H9 (cell line): ENCODE data around the gene ACSF3. TPM values are rescaled to one million over a fixed set of nuclear protein-coding genes. Genes with fewer than 3 reads are reported as not detected.
"Not testable (repeated sequence)": the region's sequence is repeated elsewhere in the genome, so short reads cannot be mapped to it uniquely, and the experiment has no call there.

Source experiments
- DNase-seq: peaks from one replicate; pipeline ENCODE4 v3.0.0-alpha.2; 2017
- H2AFZ ChIP-seq: one replicate; pipeline ENCODE4 v1.6.1; 2013; ENCODE audit warnings: mild to moderate bottlenecking, low read length, control low read depth, moderate library complexity
- H2AK5ac ChIP-seq: 2 replicates; pipeline ENCODE4 v1.6.1; 2013; ENCODE audit warnings: low read length, control low read depth, mixed read lengths; ENCODE audit not compliant: insufficient read length
- H2BK120ac ChIP-seq: one replicate; pipeline ENCODE4 v1.6.1; 2013; ENCODE audit warnings: low read depth, mild to moderate bottlenecking, low read length, control low read depth, inconsistent platforms; ENCODE audit not compliant: poor library complexity, severe bottlenecking
- H2BK12ac ChIP-seq: 2 replicates; pipeline ENCODE4 v1.6.1; 2013; ENCODE audit warnings: low read length, control low read depth, mixed read lengths, low read depth; ENCODE audit not compliant: insufficient read length
- H2BK15ac ChIP-seq: 2 replicates; pipeline ENCODE4 v1.6.1; 2013; ENCODE audit warnings: low read depth, low read length, control low read depth
- H2BK20ac ChIP-seq: one replicate; pipeline ENCODE4 v1.6.1; 2013; ENCODE audit warnings: low read depth, mild to moderate bottlenecking, low read length, control low read depth, inconsistent platforms; ENCODE audit not compliant: poor library complexity, severe bottlenecking
- H2BK5ac ChIP-seq: 2 replicates; pipeline ENCODE4 v1.6.1; 2013; ENCODE audit warnings: low read length, control low read depth, mixed read lengths; ENCODE audit not compliant: insufficient read length
- H3K14ac ChIP-seq: 2 replicates; pipeline ENCODE4 v1.6.1; 2013; ENCODE audit warnings: low read length, control low read depth; ENCODE audit not compliant: insufficient read depth
- H3K18ac ChIP-seq: 2 replicates; pipeline ENCODE4 v1.6.1; 2013; ENCODE audit warnings: low read depth, mild to moderate bottlenecking, mixed read lengths, low read length, control low read depth; ENCODE audit not compliant: insufficient read length
- H3K23ac ChIP-seq: 2 replicates; pipeline ENCODE4 v1.6.1; 2013; ENCODE audit warnings: low read length, control low read depth, mixed read lengths, low read depth; ENCODE audit not compliant: insufficient read length
- H3K23me2 ChIP-seq: 2 replicates; pipeline ENCODE4 v1.6.1; 2013; ENCODE audit warnings: low read depth, mild to moderate bottlenecking, mixed read lengths, low read length, control low read depth; ENCODE audit not compliant: insufficient read length, poor library complexity, severe bottlenecking
- H3K27ac ChIP-seq: 2 replicates; pipeline ENCODE4 v1.5.1; 2013; ENCODE audit warnings: low read length, control low read depth, mixed read lengths, low read depth; ENCODE audit not compliant: insufficient read length
- H3K27me3 ChIP-seq: 2 replicates; pipeline ENCODE4 v1.6.1; 2013; ENCODE audit warnings: low read length, control low read depth, inconsistent platforms; ENCODE audit not compliant: insufficient read depth
- H3K4ac ChIP-seq: 2 replicates; pipeline ENCODE4 v1.6.1; 2013; ENCODE audit warnings: low read depth, mild to moderate bottlenecking, control low read depth, inconsistent platforms, low read length, moderate library complexity
- H3K4me1 ChIP-seq: 2 replicates; pipeline ENCODE4 v1.6.1; 2013; ENCODE audit warnings: low read length, control low read depth, inconsistent platforms; ENCODE audit not compliant: insufficient read depth
- H3K4me2 ChIP-seq: 2 replicates; pipeline ENCODE4 v1.6.1; 2013; ENCODE audit warnings: low read length, control low read depth, mixed read lengths; ENCODE audit not compliant: insufficient read length, insufficient read depth
- H3K56ac ChIP-seq: 2 replicates; pipeline ENCODE4 v1.6.1; 2013; ENCODE audit warnings: low read depth, mild to moderate bottlenecking, mixed read lengths, low read length, control low read depth; ENCODE audit not compliant: insufficient read length
- H3K79me1 ChIP-seq: 2 replicates; pipeline ENCODE4 v1.6.1; 2013; ENCODE audit warnings: low read depth, mild to moderate bottlenecking, moderate library complexity, low read length, control low read depth, inconsistent platforms; ENCODE audit not compliant: insufficient read depth, poor library complexity, severe bottlenecking
- H3K79me2 ChIP-seq: 2 replicates; pipeline ENCODE4 v1.6.1; 2013; ENCODE audit warnings: low read length, control low read depth, inconsistent platforms; ENCODE audit not compliant: insufficient read depth
- H3K9ac ChIP-seq: 2 replicates; pipeline ENCODE4 v1.6.1; 2013; ENCODE audit warnings: low read length, control low read depth, mixed read lengths; ENCODE audit not compliant: insufficient read length; ENCODE audit errors: extremely low read depth
- H3K9me3 ChIP-seq: one replicate; pipeline ENCODE4 v1.6.1; 2013; ENCODE audit warnings: low read depth, low read length, inconsistent platforms; ENCODE audit not compliant: control insufficient read depth
- H3T11ph ChIP-seq: one replicate; pipeline ENCODE4 v1.6.1; 2013; ENCODE audit warnings: mild to moderate bottlenecking, low read length, control low read depth, inconsistent platforms
- H4K20me1 ChIP-seq: one replicate; pipeline ENCODE4 v1.6.1; 2013; ENCODE audit not compliant: control insufficient read depth, insufficient read length, insufficient read depth
- H4K5ac ChIP-seq: 2 replicates; pipeline ENCODE4 v1.6.1; 2013; ENCODE audit warnings: low read depth, mild to moderate bottlenecking, mixed read lengths, low read length, control low read depth; ENCODE audit not compliant: insufficient read length
- H4K8ac ChIP-seq: replicated peaks from 2 replicates; pipeline ENCODE4 v1.6.1; 2013; ENCODE audit warnings: low read length, control low read depth, mixed read lengths, low read depth; ENCODE audit not compliant: insufficient read length
- H4K91ac ChIP-seq: 2 replicates; pipeline ENCODE4 v1.6.1; 2013; ENCODE audit warnings: low read depth, mild to moderate bottlenecking, moderate library complexity, mixed read lengths, low read length, control low read depth; ENCODE audit not compliant: insufficient read length
- H3K27ac Mint-ChIP-seq, 3 experiments: 2 replicates in 2 of 3; 3 replicates in 1 of 3; pipeline ENCODE4 v1.8.0; 2020 to 2021; ENCODE audit warnings: mixed read lengths in 3 of 3, mild to moderate bottlenecking in 1 of 3, moderate library complexity in 1 of 3
- H3K27me3 Mint-ChIP-seq: 2 replicates; pipeline ENCODE4 v1.8.0; 2021; ENCODE audit warnings: low read depth, mild to moderate bottlenecking, moderate library complexity, mixed read lengths
- H3K36me3 Mint-ChIP-seq, 3 experiments: 2 replicates in 2 of 3; 3 replicates in 1 of 3; pipeline ENCODE4 v1.8.0; 2020 to 2021; ENCODE audit warnings: low read depth in 3 of 3, mixed read lengths in 3 of 3; ENCODE audit not compliant: insufficient read depth in 1 of 3
- H3K4me1 Mint-ChIP-seq, 2 experiments: 2 replicates each; pipeline ENCODE4 v1.8.0; 2020; ENCODE audit warnings: mixed read lengths in 2 of 2
- H3K4me3 Mint-ChIP-seq, 2 experiments: 2 replicates in 1 of 2; 3 replicates in 1 of 2; pipeline ENCODE4 v1.8.0; 2020 to 2021; ENCODE audit warnings: mild to moderate bottlenecking in 2 of 2, mixed read lengths in 2 of 2, moderate library complexity in 1 of 2
- H3K9me3 Mint-ChIP-seq, 2 experiments: 2 replicates in 1 of 2; 3 replicates in 1 of 2; pipeline ENCODE4 v1.8.0; 2020; ENCODE audit warnings: mild to moderate bottlenecking in 2 of 2, mixed read lengths in 2 of 2, moderate library complexity in 1 of 2
- WGBS: extraction: QIAGEN DNeasy Blood & Tissue Kit; methylation state at CpG from one replicate; pipeline ENCODE4 v1.1.7; 2013; ENCODE audit warnings: missing lambda C conversion rate, low lambda C conversion rate, mixed read lengths; ENCODE audit not compliant: insufficient read length; ENCODE audit errors: extremely low coverage; 5-methylcytosine and 5-hydroxymethylcytosine counted together
- total RNA-seq: library from RNA; stranded (reverse); gene quantifications from 2 replicates; pipeline ENCODE4 v1.2.1, GENCODE V29; 2021
- TF ChIP-seq, protein P1 (sequence below): fragments of 200-600 bp; sonication (generic); conservative IDR thresholded peaks from 3 replicates; pipeline ENCODE4 v1.8.0; 2021; ENCODE audit warnings: antibody characterized with exemption, mild to moderate bottlenecking

ACSF3 gene
- total RNA-seq, 1 experiment from 2014 or later, result 31.3 TPM

DNA sequence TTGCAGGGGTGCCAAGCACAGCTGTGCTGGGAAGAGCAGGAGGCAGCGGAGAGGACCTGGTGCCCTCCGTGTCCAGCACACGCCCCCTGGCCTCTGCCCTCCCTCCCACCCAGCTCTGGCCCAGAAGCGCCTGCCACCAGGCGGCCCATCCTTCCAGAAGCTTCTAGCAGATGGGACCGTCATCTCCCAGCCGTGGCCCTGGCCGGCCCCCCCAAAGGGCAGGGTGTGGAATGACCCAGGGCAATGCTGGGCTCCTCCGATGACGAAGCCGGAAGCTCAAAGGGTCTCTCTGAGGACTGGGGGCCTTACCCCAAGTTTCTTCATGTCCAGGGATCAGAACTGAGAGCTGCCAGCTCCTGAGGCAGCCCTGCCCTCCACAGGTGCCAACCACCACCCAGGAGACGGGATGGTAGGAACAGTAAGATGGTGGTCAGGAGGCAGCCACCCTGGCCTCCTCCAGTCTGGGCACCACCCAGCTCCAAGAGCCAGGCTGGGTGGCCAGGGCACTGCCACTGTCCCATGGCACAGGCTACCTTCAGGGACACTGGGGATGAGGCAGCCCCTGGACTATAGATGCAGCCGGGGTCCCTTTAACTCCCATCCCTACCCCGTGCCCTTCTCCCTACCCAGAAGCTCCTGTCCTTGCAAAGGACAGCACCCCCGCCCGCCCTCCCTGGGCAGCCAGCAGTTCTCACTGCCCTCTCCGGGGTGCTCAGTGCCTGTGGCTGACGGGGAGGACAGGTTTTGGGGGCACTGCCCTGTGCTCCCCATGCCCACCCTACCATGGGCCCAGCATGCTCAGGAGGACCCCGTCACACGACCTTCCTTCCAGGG is 71.4 kb downstream of the ACSF3 start:
- no peak overlapping the region for H3K4me3 Mint-ChIP-seq
- no peak overlapping the region for H3K4ac ChIP-seq
- no CpG with 5 or more reads among the region's 20 CpGs for WGBS

DNA sequence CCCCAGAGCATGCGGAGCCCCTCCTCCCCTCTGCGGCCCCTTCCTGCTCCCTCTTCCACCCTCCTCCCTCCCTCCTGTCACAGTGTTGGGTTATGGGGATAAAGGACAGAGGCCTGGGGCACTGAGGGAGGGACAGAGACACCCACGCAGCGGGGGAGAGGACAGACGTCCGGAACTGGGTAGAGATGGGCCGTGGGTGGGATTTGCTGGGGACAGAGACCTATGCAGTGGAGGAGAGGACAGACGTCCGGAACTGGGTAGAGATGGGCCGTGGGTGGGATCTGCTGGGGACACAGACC is 72.0 kb downstream of the ACSF3 start:
- not testable (repeated sequence) for H3K4me3 Mint-ChIP-seq, H2BK12ac ChIP-seq, H3K9me3 Mint-ChIP-seq, H3K9ac ChIP-seq, H4K20me1 ChIP-seq, H3K36me3 Mint-ChIP-seq, H3K79me2 ChIP-seq, H3K4me1 ChIP-seq, H3K23me2 ChIP-seq, H3K27ac ChIP-seq, DNase-seq, H2BK15ac ChIP-seq, H3K9me3 ChIP-seq, H3K27me3 ChIP-seq, H4K91ac ChIP-seq, H3T11ph ChIP-seq, H3K4me2 ChIP-seq, H3K56ac ChIP-seq, H3K27ac Mint-ChIP-seq, H2BK20ac ChIP-seq, H2BK120ac ChIP-seq, H3K4ac ChIP-seq, H4K8ac ChIP-seq, H2AK5ac ChIP-seq, H4K5ac ChIP-seq, H3K18ac ChIP-seq, H2AFZ ChIP-seq, H3K79me1 ChIP-seq, H3K14ac ChIP-seq, H3K23ac ChIP-seq, H2BK5ac ChIP-seq
- WGBS, result no CpG with 5 or more reads among the region's 10 CpGs
- Mint-ChIP-seq H3K4me1 (peaks cover 2 to 11% of the 10 kb centered on the region in 2 experiments), H3K27me3 (peaks cover 15% of the 10 kb centered on the region)

More for the DNA sequence above, 71.4 kb downstream of the ACSF3 start:
- Mint-ChIP-seq H3K27ac (no peak overlapping the region), H3K27me3 (peaks cover 9% of the 10 kb centered on the region), H3K4me1 (peaks cover 0 to 8% of the 10 kb centered on the region in 2 experiments; a peak in 1 of 4 replicates), H3K9me3 (0 out of 5 replicates have a peak, but pooled peaks cover 0 to 1% of the 10 kb centered on the region in 2 experiments), H3K36me3 (no peaks in the 10 kb centered on the region)
- no peaks in the 10 kb centered on the region for H3K79me2 ChIP-seq
- no peak overlapping the region for H3K27ac ChIP-seq
- H3K56ac ChIP-seq, result no peak overlapping the region
- no peak for DNase-seq
- H3K9me3 ChIP-seq, result no peaks in the 10 kb centered on the region
- H2BK5ac ChIP-seq, result no peak overlapping the region
- H2BK20ac ChIP-seq, result no peak overlapping the region
- H3K4me2 ChIP-seq, result no peak overlapping the region
- H2BK120ac ChIP-seq, result no peak overlapping the region
- no peak overlapping the region for H2AK5ac ChIP-seq
- no peak overlapping the region for H3K14ac ChIP-seq
- H3K79me1 ChIP-seq, result no peaks in the 10 kb centered on the region
- H3K27me3 ChIP-seq, result no peaks in the 10 kb centered on the region
- TF ChIP-seq, protein P1, sequence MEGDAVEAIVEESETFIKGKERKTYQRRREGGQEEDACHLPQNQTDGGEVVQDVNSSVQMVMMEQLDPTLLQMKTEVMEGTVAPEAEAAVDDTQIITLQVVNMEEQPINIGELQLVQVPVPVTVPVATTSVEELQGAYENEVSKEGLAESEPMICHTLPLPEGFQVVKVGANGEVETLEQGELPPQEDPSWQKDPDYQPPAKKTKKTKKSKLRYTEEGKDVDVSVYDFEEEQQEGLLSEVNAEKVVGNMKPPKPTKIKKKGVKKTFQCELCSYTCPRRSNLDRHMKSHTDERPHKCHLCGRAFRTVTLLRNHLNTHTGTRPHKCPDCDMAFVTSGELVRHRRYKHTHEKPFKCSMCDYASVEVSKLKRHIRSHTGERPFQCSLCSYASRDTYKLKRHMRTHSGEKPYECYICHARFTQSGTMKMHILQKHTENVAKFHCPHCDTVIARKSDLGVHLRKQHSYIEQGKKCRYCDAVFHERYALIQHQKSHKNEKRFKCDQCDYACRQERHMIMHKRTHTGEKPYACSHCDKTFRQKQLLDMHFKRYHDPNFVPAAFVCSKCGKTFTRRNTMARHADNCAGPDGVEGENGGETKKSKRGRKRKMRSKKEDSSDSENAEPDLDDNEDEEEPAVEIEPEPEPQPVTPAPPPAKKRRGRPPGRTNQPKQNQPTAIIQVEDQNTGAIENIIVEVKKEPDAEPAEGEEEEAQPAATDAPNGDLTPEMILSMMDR, result no peak
- H3K9ac ChIP-seq, result no peak overlapping the region
- H2BK12ac ChIP-seq, result no peak overlapping the region
- H3K18ac ChIP-seq, result no peak overlapping the region
- no peak overlapping the region for H4K5ac ChIP-seq
- no peak overlapping the region for H2AFZ ChIP-seq
- no peaks in the 10 kb centered on the region for H3K23me2 ChIP-seq
- no peak overlapping the region for H4K91ac ChIP-seq
- H3K4me1 ChIP-seq, result no peaks in the 10 kb centered on the region
- H4K20me1 ChIP-seq, result no peaks in the 10 kb centered on the region
- H2BK15ac ChIP-seq, result no peak overlapping the region
- no peak overlapping the region for H3K23ac ChIP-seq
- no peak overlapping the region for H3T11ph ChIP-seq
- no peak overlapping the region for H4K8ac ChIP-seq
